Effector memory CD4-positive, alpha-beta T cell (primary cell): ENCODE results near the gene EP400.

ENCODE experiments used
- DNase-seq, 3 donors: peaks; one replicate each; pipeline ENCODE4 v3.0.0-alpha.2; 2020
- H3K27ac ChIP-seq: 2 replicates; pipeline ENCODE4 v1.7.0; 2013; ENCODE audit warnings: mild to moderate bottlenecking, low read length, moderate library complexity; ENCODE audit not compliant: insufficient read depth, poor library complexity, severe bottlenecking
- H3K27me3 ChIP-seq: replicated peaks from 2 replicates; pipeline ENCODE4 v1.7.0; 2013; ENCODE audit warnings: mild to moderate bottlenecking, low read length; ENCODE audit not compliant: insufficient read depth, control insufficient read depth, poor library complexity, severe bottlenecking
- H3K36me3 ChIP-seq: 2 replicates; pipeline ENCODE4 v1.7.0; 2013; ENCODE audit warnings: mild to moderate bottlenecking, low read length, moderate library complexity; ENCODE audit not compliant: control insufficient read depth, insufficient read depth
- H3K4me1 ChIP-seq: 2 replicates; pipeline ENCODE4 v1.7.0; 2013; ENCODE audit warnings: low read length, mild to moderate bottlenecking; ENCODE audit not compliant: control insufficient read depth, insufficient read depth, poor library complexity, severe bottlenecking
- H3K4me3 ChIP-seq: 2 replicates; pipeline ENCODE4 v1.7.0; 2013; ENCODE audit warnings: low read length, low read depth, mild to moderate bottlenecking; ENCODE audit not compliant: insufficient read depth, poor library complexity, severe bottlenecking
- H3K9me3 ChIP-seq: 2 replicates; pipeline ENCODE4 v1.7.0; 2013; ENCODE audit warnings: mild to moderate bottlenecking, low read length, moderate library complexity; ENCODE audit not compliant: control insufficient read depth

Gene EP400

DNA sequence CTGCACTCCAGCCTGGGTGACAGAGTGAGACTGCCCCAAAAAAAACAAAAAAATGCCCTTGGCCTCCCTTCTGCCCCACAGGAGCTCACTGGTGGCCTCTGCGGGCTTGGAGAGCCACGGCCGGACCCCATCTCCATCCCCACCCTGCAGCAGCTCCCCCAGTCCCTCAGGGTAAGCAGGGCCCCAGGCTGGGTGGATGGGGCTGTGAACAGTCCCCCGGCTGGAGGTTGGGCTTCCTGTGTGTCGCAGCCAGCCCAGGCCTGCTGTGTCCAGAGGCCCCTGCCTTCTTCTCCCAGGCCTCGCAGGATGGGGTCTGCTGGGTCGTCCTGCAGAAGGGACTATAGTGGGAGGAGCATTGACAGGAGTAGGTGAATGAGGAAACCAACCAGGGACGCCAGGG lies 36.1 kb upstream of the EP400 start:
- Histone ChIP-seq H3K4me3 (no peak overlapping the region), H3K27me3 (no peaks in the 10 kb centered on the region), H3K36me3 (peaks cover 65% of the 10 kb centered on the region), H3K27ac (no peak overlapping the region), H3K4me1 (no peaks in the 10 kb centered on the region), H3K9me3 (no peaks in the 10 kb centered on the region)
- DNase-seq: no peak

- no peak for DNase-seq
- Histone ChIP-seq H3K36me3 (peaks cover 60% of the 10 kb centered on the region), H3K9me3 (no peaks in the 10 kb centered on the region)
Measured at GRCh38 chr12:131914179-131914702, 35.5 kb upstream of the EP400 start.

DNA sequence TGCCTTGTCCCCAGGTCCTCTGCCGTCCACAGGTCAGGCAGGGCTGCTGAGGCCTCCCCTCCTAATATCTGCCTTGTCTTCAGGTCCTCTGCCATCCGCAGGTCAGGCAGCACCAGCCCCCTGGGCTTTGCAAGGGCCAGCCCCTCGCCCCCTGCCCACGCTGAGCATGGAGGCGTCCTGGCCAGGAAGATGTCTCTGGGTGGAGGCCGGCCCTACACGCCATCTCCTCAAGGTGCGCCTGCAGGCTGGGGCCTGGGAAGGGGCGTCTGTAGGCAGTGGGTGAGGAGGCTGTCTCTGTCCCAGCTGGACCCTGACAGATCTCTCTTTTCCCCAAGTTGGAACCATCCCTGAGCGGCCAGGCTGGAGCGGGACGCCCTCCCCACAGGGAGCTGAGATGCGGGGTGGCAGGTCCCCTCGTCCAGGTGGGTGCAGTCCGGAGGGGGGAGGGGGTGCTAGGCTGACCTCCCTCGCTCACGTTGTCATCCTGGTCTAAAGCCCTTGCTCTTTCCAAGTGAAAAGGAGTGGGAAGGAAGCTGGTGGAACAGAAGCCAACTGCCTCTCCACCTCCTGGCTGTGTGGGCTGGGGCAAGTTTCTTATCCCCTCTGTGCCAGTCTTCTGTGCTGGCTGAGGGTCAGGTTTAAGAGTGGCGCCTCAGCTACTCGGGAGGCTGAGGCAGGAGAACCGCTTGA lies 34.6 kb upstream of the EP400 start:
- Histone ChIP-seq H3K9me3 (no peaks in the 10 kb centered on the region), H3K4me3 (no peak overlapping the region)

More at GRCh38 chr12:131914179-131914702, 35.5 kb upstream of the EP400 start:
- H3K4me3 ChIP-seq: no peak overlapping the region
- no peaks in the 10 kb centered on the region for H3K4me1 ChIP-seq
- no peaks in the 10 kb centered on the region for H3K27me3 ChIP-seq
- no peak overlapping the region for H3K27ac ChIP-seq

GRCh38 chr12:131915823-131916222 lies 33.9 kb upstream of the EP400 start:
- Histone ChIP-seq H3K27me3 (no peaks in the 10 kb centered on the region), H3K27ac (no peak overlapping the region), H3K36me3 (peaks cover 50% of the 10 kb centered on the region), H3K4me3 (no peak overlapping the region), H3K4me1 (no peaks in the 10 kb centered on the region), H3K9me3 (no peaks in the 10 kb centered on the region)
- no peak for DNase-seq

More for the DNA sequence above, 34.6 kb upstream of the EP400 start:
- peaks cover 56% of the 10 kb centered on the region for H3K36me3 ChIP-seq
- H3K27ac ChIP-seq: no peak overlapping the region
- H3K4me1 ChIP-seq: no peaks in the 10 kb centered on the region
- H3K27me3 ChIP-seq: no peaks in the 10 kb centered on the region
- DNase-seq: no peak

- peaks cover 44% of the 10 kb centered on the region for H3K36me3 ChIP-seq
Measured at GRCh38 chr12:131916306-131917138, 33.2 kb upstream of the EP400 start.

GRCh38 chr12:131917139-131917710 lies 32.5 kb upstream of the EP400 start:
- peaks cover 38% of the 10 kb centered on the region for H3K36me3 ChIP-seq
- H3K27ac ChIP-seq: no peak overlapping the region
- no peak overlapping the region for H3K4me3 ChIP-seq
- H3K4me1 ChIP-seq: no peaks in the 10 kb centered on the region
- no peaks in the 10 kb centered on the region for H3K9me3 ChIP-seq
- DNase-seq: no peak
- no peaks in the 10 kb centered on the region for H3K27me3 ChIP-seq

More at GRCh38 chr12:131916306-131917138, 33.2 kb upstream of the EP400 start:
- H3K27me3 ChIP-seq: no peaks in the 10 kb centered on the region
- no peaks in the 10 kb centered on the region for H3K9me3 ChIP-seq
- DNase-seq: no peak
- no peak overlapping the region for H3K27ac ChIP-seq
- H3K4me1 ChIP-seq: no peaks in the 10 kb centered on the region
- no peak overlapping the region for H3K4me3 ChIP-seq

- no peak for DNase-seq
- H3K27ac ChIP-seq: no peak overlapping the region
- no peaks in the 10 kb centered on the region for H3K9me3 ChIP-seq
- no peaks in the 10 kb centered on the region for H3K27me3 ChIP-seq
- no peak overlapping the region for H3K4me3 ChIP-seq
- H3K4me1 ChIP-seq: no peaks in the 10 kb centered on the region
- H3K36me3 ChIP-seq: peaks cover 34% of the 10 kb centered on the region
Measured at GRCh38 chr12:131917711-131918306, 31.9 kb upstream of the EP400 start.

GRCh38 chr12:131918311-131919050 lies 31.3 kb upstream of the EP400 start:
- Histone ChIP-seq H3K9me3 (no peaks in the 10 kb centered on the region), H3K27me3 (no peaks in the 10 kb centered on the region), H3K36me3 (peaks cover 31% of the 10 kb centered on the region), H3K4me3 (no peak overlapping the region), H3K4me1 (no peaks in the 10 kb centered on the region), H3K27ac (no peak overlapping the region)
- DNase-seq: no peak

DNA sequence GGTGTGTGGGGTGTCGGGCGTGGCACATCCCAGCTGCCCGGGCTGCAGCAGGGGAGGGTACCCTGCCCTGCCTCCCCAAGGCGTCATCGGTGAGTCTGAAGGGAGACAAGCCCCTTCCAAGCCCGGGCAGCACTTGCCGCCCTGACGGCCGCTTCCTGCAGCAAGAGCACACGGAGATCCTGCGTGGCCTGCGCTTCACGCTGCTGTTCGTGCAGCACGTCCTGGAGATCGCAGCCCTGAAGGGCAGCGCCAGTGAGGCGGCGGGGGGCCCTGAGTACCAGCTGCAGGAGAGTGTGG lies 30.7 kb upstream of the EP400 start:
- H3K4me1 ChIP-seq: no peaks in the 10 kb centered on the region
- no peak for DNase-seq
- H3K9me3 ChIP-seq: no peaks in the 10 kb centered on the region
- peaks cover 26% of the 10 kb centered on the region for H3K36me3 ChIP-seq
- H3K27ac ChIP-seq: no peak overlapping the region
- H3K27me3 ChIP-seq: no peaks in the 10 kb centered on the region
- H3K4me3 ChIP-seq: no peak overlapping the region
